ENCODE data around the gene ADGRG4.

- no peak for TF ChIP-seq YY1 (IDR thresholded peaks at IDR 0.05; ENCODE audit: insufficient read depth, insufficient read length)
- no peak for TF ChIP-seq ZNF274 (IDR thresholded peaks at IDR 0.05; ENCODE audit: low read depth, low read length)
- TF ChIP-seq SUZ12 (IDR thresholded peaks at IDR 0.05; ENCODE audit: extremely low read depth, insufficient read depth, insufficient read length) = no peak
Observed at GRCh38 chrX:136346506-136346905, 45.7 kb downstream of the ADGRG4 start.
